ENCODE results near the gene ZCCHC14. TPM values are rescaled to one million over a fixed set of nuclear protein-coding genes. Genes with fewer than 3 reads are reported as not detected.

Gene ZCCHC14
- total and polyA plus RNA-seq, 2 donors: 2.7 to 7.3 TPM

- no peaks in the 10 kb centered on the region for H3K36me3 ChIP-seq (ENCODE audit: control insufficient read depth in 2 of 2, insufficient read depth in 2 of 2, low read length in 1 of 2)
- WGBS: 97% methylated on average over 23 of the region's 23 CpGs
- no peaks in the 10 kb centered on the region for H3K4me1 ChIP-seq (ENCODE audit: control insufficient read depth in 2 of 2, insufficient read depth in 2 of 2, low read length in 2 of 2)
- no peaks in the 10 kb centered on the region for H3K27me3 ChIP-seq (ENCODE audit: control insufficient read depth in 2 of 2, insufficient read depth in 1 of 2, low read length in 1 of 2)
- no peak overlapping the region for H3K27ac ChIP-seq (ENCODE audit: low read depth in 1 of 2, low read length in 1 of 2)
- no peak for DNase-seq (ENCODE audit: low read depth in 6 of 9, low spot score in 9 of 9)
- H3K9me3 ChIP-seq (ENCODE audit: control insufficient read depth in 2 of 2, insufficient read depth in 1 of 2, low read length in 1 of 2): no peaks in the 10 kb centered on the region
- no peak overlapping the region for H3K4me3 ChIP-seq (ENCODE audit: low read length in 2 of 2)
Observed at GRCh38 chr16:87458424-87458915, 34.4 kb downstream of the ZCCHC14 start.

- Histone ChIP-seq H3K4me3 (ENCODE audit: low read length in 2 of 2) (no peak overlapping the region), H3K4me1 (ENCODE audit: control insufficient read depth in 2 of 2, insufficient read depth in 2 of 2, low read length in 2 of 2) (no peaks in the 10 kb centered on the region), H3K9me3 (ENCODE audit: control insufficient read depth in 2 of 2, insufficient read depth in 1 of 2, low read length in 1 of 2) (no peaks in the 10 kb centered on the region), H3K27me3 (ENCODE audit: control insufficient read depth in 2 of 2, insufficient read depth in 1 of 2, low read length in 1 of 2) (no peaks in the 10 kb centered on the region), H3K36me3 (ENCODE audit: control insufficient read depth in 2 of 2, insufficient read depth in 2 of 2, low read length in 1 of 2) (no peaks in the 10 kb centered on the region), H3K27ac (ENCODE audit: low read depth in 1 of 2, low read length in 1 of 2) (no peak overlapping the region)
- DNase-seq (ENCODE audit: low read depth in 6 of 9, low spot score in 9 of 9): no peak
- 96% methylated on average over 22 of the region's 22 CpGs for WGBS
Observed at GRCh38 chr16:87457709-87458423, 35.0 kb downstream of the ZCCHC14 start.

- H3K36me3 ChIP-seq (ENCODE audit: control insufficient read depth in 2 of 2, insufficient read depth in 2 of 2, low read length in 1 of 2): no peaks in the 10 kb centered on the region
- 97% methylated on average over 4 of the region's 4 CpGs for WGBS
- no peak overlapping the region for H3K27ac ChIP-seq (ENCODE audit: low read depth in 1 of 2, low read length in 1 of 2)
- H3K27me3 ChIP-seq (ENCODE audit: control insufficient read depth in 2 of 2, insufficient read depth in 1 of 2, low read length in 1 of 2): no peaks in the 10 kb centered on the region
- no peak for DNase-seq (ENCODE audit: low read depth in 6 of 9, low spot score in 9 of 9)
- no peaks in the 10 kb centered on the region for H3K4me1 ChIP-seq (ENCODE audit: control insufficient read depth in 2 of 2, insufficient read depth in 2 of 2, low read length in 2 of 2)
- H3K9me3 ChIP-seq (ENCODE audit: control insufficient read depth in 2 of 2, insufficient read depth in 1 of 2, low read length in 1 of 2): no peaks in the 10 kb centered on the region
- H3K4me3 ChIP-seq (ENCODE audit: low read length in 2 of 2): no peak overlapping the region
Observed at GRCh38 chr16:87457061-87457611, 35.7 kb downstream of the ZCCHC14 start.

- Histone ChIP-seq H3K36me3 (ENCODE audit: control insufficient read depth in 2 of 2, insufficient read depth in 2 of 2, low read length in 1 of 2) (no peaks in the 10 kb centered on the region), H3K27ac (ENCODE audit: low read depth in 1 of 2, low read length in 1 of 2) (no peak overlapping the region)
- WGBS: 97% methylated on average over 3 of the region's 3 CpGs
Observed at GRCh38 chr16:87454391-87454790, 38.4 kb downstream of the ZCCHC14 start.

GRCh38 chr16:87453326-87453725 lies 39.5 kb downstream of the ZCCHC14 start:
- Histone ChIP-seq H3K27ac (ENCODE audit: low read depth in 1 of 2, low read length in 1 of 2) (no peak overlapping the region), H3K9me3 (ENCODE audit: control insufficient read depth in 2 of 2, insufficient read depth in 1 of 2, low read length in 1 of 2) (no peaks in the 10 kb centered on the region), H3K36me3 (ENCODE audit: control insufficient read depth in 2 of 2, insufficient read depth in 2 of 2, low read length in 1 of 2) (no peaks in the 10 kb centered on the region), H3K4me3 (ENCODE audit: low read length in 2 of 2) (no peak overlapping the region), H3K4me1 (ENCODE audit: control insufficient read depth in 2 of 2, insufficient read depth in 2 of 2, low read length in 2 of 2) (no peaks in the 10 kb centered on the region), H3K27me3 (ENCODE audit: control insufficient read depth in 2 of 2, insufficient read depth in 1 of 2, low read length in 1 of 2) (no peaks in the 10 kb centered on the region)
- no peak for DNase-seq (ENCODE audit: low read depth in 6 of 9, low spot score in 9 of 9)
- 96% methylated on average over 14 of the region's 14 CpGs for WGBS

More at GRCh38 chr16:87454391-87454790, 38.4 kb downstream of the ZCCHC14 start:
- Histone ChIP-seq H3K9me3 (ENCODE audit: control insufficient read depth in 2 of 2, insufficient read depth in 1 of 2, low read length in 1 of 2) (no peaks in the 10 kb centered on the region), H3K27me3 (ENCODE audit: control insufficient read depth in 2 of 2, insufficient read depth in 1 of 2, low read length in 1 of 2) (no peaks in the 10 kb centered on the region), H3K4me1 (ENCODE audit: control insufficient read depth in 2 of 2, insufficient read depth in 2 of 2, low read length in 2 of 2) (no peaks in the 10 kb centered on the region), H3K4me3 (ENCODE audit: low read length in 2 of 2) (no peak overlapping the region)
- DNase-seq (ENCODE audit: low read depth in 6 of 9, low spot score in 9 of 9): no peak

GRCh38 chr16:87451563-87452210 lies 41.1 kb downstream of the ZCCHC14 start:
- 94% methylated on average over 18 of the region's 18 CpGs for WGBS
- H3K27me3 ChIP-seq (ENCODE audit: control insufficient read depth in 2 of 2, insufficient read depth in 1 of 2, low read length in 1 of 2): no peaks in the 10 kb centered on the region
- no peak for DNase-seq (ENCODE audit: low read depth in 6 of 9, low spot score in 9 of 9)
- no peaks in the 10 kb centered on the region for H3K9me3 ChIP-seq (ENCODE audit: control insufficient read depth in 2 of 2, insufficient read depth in 1 of 2, low read length in 1 of 2)
- H3K36me3 ChIP-seq (ENCODE audit: control insufficient read depth in 2 of 2, insufficient read depth in 2 of 2, low read length in 1 of 2): no peaks in the 10 kb centered on the region
- no peak overlapping the region for H3K4me3 ChIP-seq (ENCODE audit: low read length in 2 of 2)
- H3K4me1 ChIP-seq (ENCODE audit: control insufficient read depth in 2 of 2, insufficient read depth in 2 of 2, low read length in 2 of 2): no peaks in the 10 kb centered on the region
- no peak overlapping the region for H3K27ac ChIP-seq (ENCODE audit: low read depth in 1 of 2, low read length in 1 of 2)

GRCh38 chr16:87448866-87449265 lies 44.0 kb downstream of the ZCCHC14 start:
- WGBS: 98% methylated on average over 12 of the region's 12 CpGs
- no peak for DNase-seq (ENCODE audit: low read depth in 6 of 9, low spot score in 9 of 9)
- no peaks in the 10 kb centered on the region for H3K36me3 ChIP-seq (ENCODE audit: control insufficient read depth in 2 of 2, insufficient read depth in 2 of 2, low read length in 1 of 2)

GRCh38 chr16:87447323-87447722 lies 45.5 kb downstream of the ZCCHC14 start:
- no peaks in the 10 kb centered on the region for H3K27me3 ChIP-seq (ENCODE audit: control insufficient read depth in 2 of 2, insufficient read depth in 1 of 2, low read length in 1 of 2)
- no peak overlapping the region for H3K27ac ChIP-seq (ENCODE audit: low read depth in 1 of 2, low read length in 1 of 2)
- H3K36me3 ChIP-seq (ENCODE audit: control insufficient read depth in 2 of 2, insufficient read depth in 2 of 2, low read length in 1 of 2): no peaks in the 10 kb centered on the region
- 97% methylated on average over 6 of the region's 6 CpGs for WGBS
- no peak for DNase-seq (ENCODE audit: low read depth in 6 of 9, low spot score in 9 of 9)
- peaks cover 0 to 3% of the 10 kb centered on the region in 2 donors for H3K9me3 ChIP-seq (ENCODE audit: control insufficient read depth in 2 of 2, insufficient read depth in 1 of 2, low read length in 1 of 2)
- H3K4me3 ChIP-seq (ENCODE audit: low read length in 2 of 2): no peak overlapping the region
- H3K4me1 ChIP-seq (ENCODE audit: control insufficient read depth in 2 of 2, insufficient read depth in 2 of 2, low read length in 2 of 2): no peaks in the 10 kb centered on the region

More at GRCh38 chr16:87448866-87449265, 44.0 kb downstream of the ZCCHC14 start:
- peaks cover 0 to 2% of the 10 kb centered on the region in 2 donors for H3K9me3 ChIP-seq (ENCODE audit: control insufficient read depth in 2 of 2, insufficient read depth in 1 of 2, low read length in 1 of 2)
- no peak overlapping the region for H3K4me3 ChIP-seq (ENCODE audit: low read length in 2 of 2)
- H3K4me1 ChIP-seq (ENCODE audit: control insufficient read depth in 2 of 2, insufficient read depth in 2 of 2, low read length in 2 of 2): no peaks in the 10 kb centered on the region
- H3K27me3 ChIP-seq (ENCODE audit: control insufficient read depth in 2 of 2, insufficient read depth in 1 of 2, low read length in 1 of 2): no peaks in the 10 kb centered on the region
- H3K27ac ChIP-seq (ENCODE audit: low read depth in 1 of 2, low read length in 1 of 2): no peak overlapping the region

- Histone ChIP-seq H3K4me3 (ENCODE audit: low read length in 2 of 2) (no peak overlapping the region), H3K4me1 (ENCODE audit: control insufficient read depth in 2 of 2, insufficient read depth in 2 of 2, low read length in 2 of 2) (no peaks in the 10 kb centered on the region), H3K27ac (ENCODE audit: low read depth in 1 of 2, low read length in 1 of 2) (no peak overlapping the region), H3K36me3 (ENCODE audit: control insufficient read depth in 2 of 2, insufficient read depth in 2 of 2, low read length in 1 of 2) (no peaks in the 10 kb centered on the region), H3K27me3 (ENCODE audit: control insufficient read depth in 2 of 2, insufficient read depth in 1 of 2, low read length in 1 of 2) (no peaks in the 10 kb centered on the region), H3K9me3 (ENCODE audit: control insufficient read depth in 2 of 2, insufficient read depth in 1 of 2, low read length in 1 of 2) (peaks cover 0 to 3% of the 10 kb centered on the region in 2 donors)
- 98% methylated on average over 7 of the region's 7 CpGs for WGBS
- DNase-seq (ENCODE audit: low read depth in 6 of 9, low spot score in 9 of 9): no peak
Observed at GRCh38 chr16:87446479-87446878, 46.3 kb downstream of the ZCCHC14 start.
